Neutrophil (primary cell): Measurements from ENCODE around the gene AXL.

Experiments used
- H3K27ac ChIP-seq: fragments of 200-600 bp; sonication (generic); 2 replicates; pipeline ENCODE4 v1.5.1; 2016; ENCODE audit warnings: mild to moderate bottlenecking, moderate library complexity
- H3K27me3 ChIP-seq: fragments of 200-600 bp; sonication (generic); 2 replicates; pipeline ENCODE4 v1.6.0; 2016; ENCODE audit warnings: mild to moderate bottlenecking
- H3K36me3 ChIP-seq: fragments of 200-600 bp; sonication (generic); 2 replicates; pipeline ENCODE4 v1.5.1; 2017
- H3K4me1 ChIP-seq, 2 experiments: fragments of 200-600 bp in 1 of 2; sonication (generic) in 1 of 2; 1 replicate in 1 of 2; 2 replicates in 1 of 2; pipeline versions ENCODE4 v1.5.1 to v1.6.1; 2013 to 2016; ENCODE audit warnings: low read depth in 1 of 2, low read length in 1 of 2, mild to moderate bottlenecking in 1 of 2, moderate library complexity in 1 of 2; ENCODE audit not compliant: control insufficient read depth in 1 of 2, insufficient read depth in 1 of 2
- H3K4me3 ChIP-seq, 2 experiments: fragments of 200-600 bp in 1 of 2; sonication (generic) in 1 of 2; 1 replicate in 1 of 2; 2 replicates in 1 of 2; pipeline ENCODE4 v1.5.1; 2013 to 2016; ENCODE audit warnings: low read depth in 1 of 2, low read length in 1 of 2, mild to moderate bottlenecking in 1 of 2, moderate library complexity in 1 of 2
- H3K9me3 ChIP-seq: fragments of 200-600 bp; sonication (generic); 2 replicates; pipeline ENCODE4 v1.5.1; 2016
- CTCF ChIP-seq: fragments of 200-600 bp; sonication (generic); IDR thresholded peaks from 2 replicates; pipeline ENCODE4 v1.5.1; 2016; ENCODE audit warnings: antibody characterized with exemption

AXL gene

DNA sequence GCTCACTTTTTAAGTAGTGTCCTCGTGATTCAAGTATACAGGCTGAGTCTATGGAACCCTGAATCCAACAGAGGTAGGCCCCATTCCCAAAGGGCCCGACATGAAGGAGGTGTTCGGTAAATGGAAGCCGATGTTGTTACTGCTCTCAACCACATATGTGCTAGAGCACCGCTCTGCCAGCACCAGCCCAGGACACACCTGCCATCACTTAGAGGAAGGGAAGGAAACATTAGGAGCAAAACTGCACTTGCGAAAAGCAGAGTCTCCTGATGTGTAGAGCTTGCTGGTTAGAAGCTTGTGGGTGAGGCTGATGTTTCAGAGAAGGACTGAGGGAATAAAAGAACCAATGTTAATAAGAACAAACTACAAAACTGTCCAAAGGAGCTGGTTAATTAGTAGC lies 81.5 kb downstream of the AXL start:
- Histone ChIP-seq H3K4me3 (no peak overlapping the region), H3K4me1 (peaks cover 10 to 13% of the 10 kb centered on the region in 2 experiments), H3K27ac (no peak overlapping the region), H3K27me3 (no peaks in the 10 kb centered on the region), H3K36me3 (peaks cover 90% of the 10 kb centered on the region), H3K9me3 (no peaks in the 10 kb centered on the region)
- TF ChIP-seq CTCF = no peak

GRCh38 chr19:41302624-41303351 lies 83.8 kb downstream of the AXL start:
- H3K4me3 ChIP-seq = no peak overlapping the region
- no peaks in the 10 kb centered on the region for H3K9me3 ChIP-seq
- no peaks in the 10 kb centered on the region for H3K27me3 ChIP-seq
- TF ChIP-seq CTCF = no peak
- peaks cover 80% of the 10 kb centered on the region for H3K36me3 ChIP-seq
- peak overlapping the region; percentile 75 for H3K27ac ChIP-seq
- H3K4me1 ChIP-seq = peaks cover 29 to 30% of the 10 kb centered on the region in 2 experiments

GRCh38 chr19:41303954-41304353 lies 84.9 kb downstream of the AXL start:
- TF ChIP-seq CTCF = no peak
- H3K27ac ChIP-seq = no peak overlapping the region
- H3K4me1 ChIP-seq = peaks cover 38 to 40% of the 10 kb centered on the region in 2 experiments
- H3K4me3 ChIP-seq = no peak overlapping the region
- no peaks in the 10 kb centered on the region for H3K9me3 ChIP-seq
- H3K27me3 ChIP-seq = no peaks in the 10 kb centered on the region
- H3K36me3 ChIP-seq = peaks cover 68% of the 10 kb centered on the region

- Histone ChIP-seq H3K27me3 (no peaks in the 10 kb centered on the region), H3K27ac (peak overlapping the region; percentile 91), H3K4me3 (no peak overlapping the region), H3K36me3 (peaks cover 60% of the 10 kb centered on the region), H3K4me1 (peaks cover 44 to 49% of the 10 kb centered on the region in 2 experiments), H3K9me3 (no peaks in the 10 kb centered on the region)
- TF ChIP-seq CTCF = no peak
Observed at GRCh38 chr19:41304706-41305483, 85.9 kb downstream of the AXL start.

DNA sequence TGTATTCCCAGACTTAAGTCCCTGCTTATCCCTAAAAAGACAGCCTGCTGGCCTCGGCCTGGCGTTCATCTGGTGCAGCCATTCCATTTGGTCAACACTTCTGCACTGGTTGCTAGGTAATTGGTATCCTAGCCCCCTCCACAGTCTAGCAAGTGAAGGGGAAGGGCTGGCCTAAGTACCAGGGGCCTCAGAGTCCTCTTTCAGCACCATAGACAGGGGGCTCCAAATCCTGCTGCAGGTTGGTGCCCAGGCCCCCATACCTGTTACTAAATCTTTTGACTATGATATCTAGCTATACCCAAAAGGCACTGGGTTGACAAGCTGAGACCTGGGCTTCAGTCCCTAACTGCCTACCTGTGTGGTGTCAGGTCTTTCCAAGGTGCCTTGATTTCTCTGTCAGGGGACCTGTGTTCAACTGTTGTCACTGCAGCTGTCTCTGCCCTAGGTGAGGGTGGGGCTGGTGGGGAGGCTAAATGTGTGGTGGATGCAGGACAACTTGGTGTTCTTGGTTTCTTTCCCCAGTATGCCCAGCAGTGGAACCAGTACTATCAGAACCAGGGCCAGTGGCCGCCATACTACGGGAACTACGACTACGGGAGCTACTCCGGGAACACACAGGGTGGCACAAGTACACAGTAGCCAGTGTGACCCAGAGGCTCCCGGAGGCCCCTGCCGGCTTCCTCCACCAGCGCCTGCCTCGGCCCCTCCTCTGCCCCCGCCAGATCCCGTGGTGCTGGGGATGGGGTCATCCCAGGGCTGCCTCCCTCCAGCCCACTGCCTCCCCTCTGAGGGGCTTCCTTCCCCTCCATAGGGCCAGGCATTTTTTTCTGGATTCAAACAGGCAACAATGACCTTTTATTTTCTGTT lies 87.1 kb downstream of the AXL start:
- H3K27ac ChIP-seq = peak overlapping the region; percentile 91
- no peak overlapping the region for H3K4me3 ChIP-seq
- H3K9me3 ChIP-seq = no peaks in the 10 kb centered on the region
- no peak for TF ChIP-seq CTCF
- H3K27me3 ChIP-seq = no peaks in the 10 kb centered on the region
- peaks cover 53 to 59% of the 10 kb centered on the region in 2 experiments for H3K4me1 ChIP-seq
- H3K36me3 ChIP-seq = peaks cover 49% of the 10 kb centered on the region
